ENCODE results near the gene RNF186. TPM values are rescaled to one million over a fixed set of nuclear protein-coding genes. Genes with fewer than 3 reads are reported as not detected.

RNF186 gene
- total RNA-seq, 1 donor = not detected

DNA sequence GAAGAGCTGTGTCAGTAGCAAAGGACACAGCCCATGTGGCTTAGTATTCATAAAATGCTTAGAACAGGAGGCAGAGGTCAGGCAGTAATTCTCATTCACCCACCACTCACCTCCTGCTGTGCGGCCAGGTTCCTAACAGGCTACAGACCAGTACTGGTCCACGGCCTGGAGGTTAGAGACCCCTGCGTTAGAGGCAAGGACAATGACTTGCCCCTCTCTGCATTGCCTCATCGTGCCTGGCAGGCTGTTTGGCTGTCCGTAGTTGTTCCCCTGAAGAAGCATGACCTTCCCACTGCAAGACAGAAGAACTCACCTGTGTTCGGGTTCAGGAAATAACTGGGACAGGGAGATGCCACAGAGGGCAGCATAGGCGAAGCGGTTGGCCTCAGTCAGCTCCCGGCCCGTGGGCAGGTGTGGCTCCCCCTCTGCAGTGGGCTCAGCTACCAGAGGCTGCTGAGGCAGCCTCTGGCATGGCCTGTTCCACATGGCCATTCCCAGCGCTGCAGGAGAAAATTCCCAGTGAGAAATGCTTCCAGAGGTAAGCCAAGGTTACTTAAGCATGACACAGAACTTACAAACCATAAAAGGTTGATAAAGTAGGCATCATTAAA lies 34.7 kb downstream of the RNF186 start:
- TF ChIP-seq, protein P1, sequence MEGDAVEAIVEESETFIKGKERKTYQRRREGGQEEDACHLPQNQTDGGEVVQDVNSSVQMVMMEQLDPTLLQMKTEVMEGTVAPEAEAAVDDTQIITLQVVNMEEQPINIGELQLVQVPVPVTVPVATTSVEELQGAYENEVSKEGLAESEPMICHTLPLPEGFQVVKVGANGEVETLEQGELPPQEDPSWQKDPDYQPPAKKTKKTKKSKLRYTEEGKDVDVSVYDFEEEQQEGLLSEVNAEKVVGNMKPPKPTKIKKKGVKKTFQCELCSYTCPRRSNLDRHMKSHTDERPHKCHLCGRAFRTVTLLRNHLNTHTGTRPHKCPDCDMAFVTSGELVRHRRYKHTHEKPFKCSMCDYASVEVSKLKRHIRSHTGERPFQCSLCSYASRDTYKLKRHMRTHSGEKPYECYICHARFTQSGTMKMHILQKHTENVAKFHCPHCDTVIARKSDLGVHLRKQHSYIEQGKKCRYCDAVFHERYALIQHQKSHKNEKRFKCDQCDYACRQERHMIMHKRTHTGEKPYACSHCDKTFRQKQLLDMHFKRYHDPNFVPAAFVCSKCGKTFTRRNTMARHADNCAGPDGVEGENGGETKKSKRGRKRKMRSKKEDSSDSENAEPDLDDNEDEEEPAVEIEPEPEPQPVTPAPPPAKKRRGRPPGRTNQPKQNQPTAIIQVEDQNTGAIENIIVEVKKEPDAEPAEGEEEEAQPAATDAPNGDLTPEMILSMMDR (IDR thresholded peaks at IDR 0.05; ENCODE audit: insufficient read depth, low read length) = no peak

GRCh38 chr1:19776933-19777332 lies 38.1 kb downstream of the RNF186 start:
- no peak for DNase-seq (ENCODE audit: low read depth)
- H3K4me3 ChIP-seq (ENCODE audit: low read depth, low read length) = no peak overlapping the region
- TF ChIP-seq, protein P1 (IDR thresholded peaks at IDR 0.05; ENCODE audit: insufficient read depth, low read length) = no peak

More for the DNA sequence above, 34.7 kb downstream of the RNF186 start:
- H3K4me3 ChIP-seq (ENCODE audit: low read depth, low read length) = no peak overlapping the region
- DNase-seq (ENCODE audit: low read depth) = no peak

DNA sequence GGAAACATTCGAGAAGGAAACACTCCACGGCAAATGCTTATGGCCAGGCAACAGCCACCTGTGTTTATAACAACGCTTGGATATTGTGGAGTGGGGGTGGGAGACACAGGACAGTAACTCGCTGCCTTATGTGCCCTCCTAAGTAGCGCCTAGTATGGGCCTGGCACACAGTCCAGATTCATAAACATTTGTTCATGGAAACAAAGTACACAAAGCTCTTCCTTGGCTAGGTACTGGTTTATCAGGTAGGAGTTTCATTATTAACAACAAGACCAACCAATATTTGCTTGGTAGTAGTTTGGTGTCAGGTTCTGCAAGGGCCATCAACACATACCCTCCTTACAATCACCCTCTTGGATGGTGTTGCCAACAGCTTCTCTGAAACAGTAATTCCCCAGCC lies 38.8 kb downstream of the RNF186 start:
- H3K4me3 ChIP-seq (ENCODE audit: low read depth, low read length) = no peak overlapping the region
- TF ChIP-seq, protein P1 (IDR thresholded peaks at IDR 0.05; ENCODE audit: insufficient read depth, low read length) = no peak
- no peak for DNase-seq (ENCODE audit: low read depth)

DNA sequence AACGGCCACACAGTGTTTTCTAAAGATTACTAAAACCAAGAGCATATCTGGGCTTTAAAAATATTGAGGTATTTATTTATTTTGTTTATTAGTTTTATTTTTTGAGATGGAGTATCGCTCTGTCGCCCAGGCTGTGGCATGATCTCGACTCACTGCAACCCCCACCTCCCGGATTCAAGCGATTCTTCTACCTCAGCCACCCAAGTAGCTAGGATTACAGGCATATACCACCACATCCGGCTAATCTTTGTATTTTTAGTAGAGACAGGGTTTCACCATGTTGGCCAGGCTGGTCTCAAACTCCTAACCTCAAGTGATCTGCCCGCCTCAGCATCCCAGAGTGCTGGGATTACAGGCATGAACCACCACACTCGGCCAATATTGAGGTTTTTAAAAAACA lies 39.3 kb downstream of the RNF186 start:
- no peak for DNase-seq (ENCODE audit: low read depth)
- H3K4me3 ChIP-seq (ENCODE audit: low read depth, low read length) = no peak overlapping the region
- TF ChIP-seq, protein P1 (IDR thresholded peaks at IDR 0.05; ENCODE audit: insufficient read depth, low read length) = no peak

- H3K4me3 ChIP-seq (ENCODE audit: low read depth, low read length) = no peak overlapping the region
- TF ChIP-seq, protein P1 (IDR thresholded peaks at IDR 0.05; ENCODE audit: insufficient read depth, low read length) = no peak
- DNase-seq (ENCODE audit: low read depth) = peak; percentile 11
Observed at GRCh38 chr1:19775317-19775716, 39.8 kb downstream of the RNF186 start.

- DNase-seq (ENCODE audit: low read depth) = no peak
- no peak overlapping the region for H3K4me3 ChIP-seq (ENCODE audit: low read depth, low read length)
- TF ChIP-seq, protein P1 (IDR thresholded peaks at IDR 0.05; ENCODE audit: insufficient read depth, low read length) = no peak
Observed at GRCh38 chr1:19774180-19774785, 40.8 kb downstream of the RNF186 start.
